RCC 7860 (cell line): Measurements from ENCODE around the gene PRKG1.
"Not testable (repeated sequence)": the region's sequence is repeated elsewhere in the genome, so short reads cannot be mapped to it uniquely, and the experiment has no call there.

Experiments
- DNase-seq: peaks from one replicate; pipeline ENCODE4 v3.0.0-alpha.2; 2015; ENCODE audit warnings: low spot score
- FAIRE-seq: peaks from 2 replicates; lab custom pipeline; 2012; peaks lifted over from hg19 to GRCh38; lab: Jason Lieb, UNC

The PRKG1 gene

GRCh38 chr10:51313251-51313650 lies 239.0 kb downstream of the PRKG1 start:
- DNase-seq (no peak), FAIRE-seq (no peak)

- DNase-seq, result no peak
- no peak for FAIRE-seq
Measured at GRCh38 chr10:51313773-51314478, 239.6 kb downstream of the PRKG1 start.

GRCh38 chr10:51314481-51314880 lies 240.2 kb downstream of the PRKG1 start:
- no peak for FAIRE-seq
- no peak for DNase-seq

DNA sequence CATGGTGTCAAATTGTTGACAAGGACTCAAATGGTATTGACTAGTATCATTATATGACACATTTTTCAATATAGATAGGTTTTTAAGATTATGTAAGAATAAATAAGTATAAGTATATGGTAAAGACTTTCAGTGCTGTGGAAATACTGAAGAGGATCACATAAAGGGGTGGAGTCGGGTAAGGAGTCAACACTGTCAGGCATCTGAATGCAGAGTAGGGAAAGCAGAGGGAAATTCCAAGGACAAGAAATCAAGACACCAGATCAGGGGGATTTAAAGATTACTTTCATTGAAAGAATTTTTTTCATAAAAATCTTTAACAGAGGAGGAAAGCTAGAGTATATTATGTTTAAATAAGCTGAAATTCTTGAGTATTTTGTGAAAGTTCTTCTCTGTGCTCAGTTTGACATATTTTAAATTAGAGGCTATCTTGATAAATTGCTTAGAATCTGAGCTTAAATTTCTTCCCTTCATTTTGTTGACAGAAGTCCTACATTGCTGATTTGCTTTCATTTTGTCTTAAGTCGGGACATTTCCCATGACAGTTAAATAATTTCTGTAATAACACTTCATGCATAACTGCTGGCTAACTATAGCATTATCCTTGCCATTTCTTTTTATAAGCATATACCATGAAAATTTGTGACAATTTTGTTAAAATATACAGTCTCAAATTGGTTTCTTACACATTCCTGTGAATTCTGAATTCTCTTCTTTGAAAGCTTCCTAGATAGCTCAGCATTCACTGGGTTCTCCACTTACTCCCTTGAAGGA lies 244.3 kb downstream of the PRKG1 start:
- DNase-seq (no peak), FAIRE-seq (no peak)

- FAIRE-seq (no peak), DNase-seq (no peak)
Measured at GRCh38 chr10:51319173-51319435, 244.8 kb downstream of the PRKG1 start.

GRCh38 chr10:51321300-51321699 lies 247.0 kb downstream of the PRKG1 start:
- DNase-seq (no peak), FAIRE-seq (no peak)

DNA sequence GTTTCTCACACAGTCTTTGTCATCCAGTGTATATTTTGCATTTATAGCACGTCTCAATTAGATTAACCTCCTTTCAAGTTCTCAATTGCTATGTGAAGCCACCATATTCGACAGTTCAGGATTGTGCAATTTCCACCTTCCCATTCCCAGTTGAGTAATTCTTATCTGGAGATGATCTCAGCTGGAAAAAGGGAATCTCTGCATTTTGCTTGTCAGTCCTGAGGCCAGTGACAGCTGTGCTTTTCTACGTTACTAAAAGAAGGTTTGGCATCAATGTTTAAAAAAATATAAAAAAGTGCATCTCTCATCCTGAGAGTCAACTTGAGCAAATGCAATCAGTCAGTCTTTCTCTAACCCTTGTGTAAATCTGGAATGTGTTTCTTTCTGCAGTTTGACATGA lies 247.7 kb downstream of the PRKG1 start:
- FAIRE-seq, result no peak
- no peak for DNase-seq

DNA sequence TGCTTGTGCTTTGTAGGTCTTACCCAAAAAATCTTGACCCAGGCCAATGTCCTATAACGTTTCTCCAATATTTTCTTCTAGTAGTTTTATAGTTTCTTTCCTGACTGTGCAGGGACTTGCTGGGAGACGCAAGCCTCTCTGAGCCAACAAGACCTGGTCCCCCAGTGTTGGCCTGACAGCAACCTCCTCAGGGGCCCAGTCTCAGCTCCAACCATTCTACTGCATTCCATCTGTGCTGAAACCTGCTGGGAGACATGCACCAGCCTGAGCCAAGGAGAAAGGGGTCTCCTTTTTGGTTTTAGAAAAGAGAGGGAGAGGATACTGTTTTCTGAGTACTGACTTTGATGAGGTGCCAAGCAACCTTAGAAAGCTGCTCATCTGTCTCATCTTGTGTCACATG lies 251.4 kb downstream of the PRKG1 start:
- no peak for DNase-seq
- FAIRE-seq, result no peak

DNA sequence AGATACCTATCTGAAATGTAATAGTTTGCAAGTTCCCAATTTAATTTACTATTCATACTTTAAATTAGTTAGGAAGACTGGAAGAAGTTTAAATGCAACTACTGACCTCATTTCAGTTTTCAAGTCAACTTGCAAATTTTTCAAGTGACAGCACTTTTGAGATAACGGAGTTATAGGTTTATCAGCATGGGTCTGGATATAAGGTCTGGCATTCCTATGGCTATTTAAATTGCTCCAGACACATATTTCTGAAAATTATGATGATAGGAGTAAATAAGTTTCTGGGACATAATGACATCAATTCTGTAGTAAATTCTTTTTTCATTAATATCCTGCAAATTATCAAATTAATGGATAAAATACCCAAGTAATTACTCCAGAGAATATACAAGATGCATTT lies 251.9 kb downstream of the PRKG1 start:
- FAIRE-seq, result no peak
- DNase-seq, result no peak

DNA sequence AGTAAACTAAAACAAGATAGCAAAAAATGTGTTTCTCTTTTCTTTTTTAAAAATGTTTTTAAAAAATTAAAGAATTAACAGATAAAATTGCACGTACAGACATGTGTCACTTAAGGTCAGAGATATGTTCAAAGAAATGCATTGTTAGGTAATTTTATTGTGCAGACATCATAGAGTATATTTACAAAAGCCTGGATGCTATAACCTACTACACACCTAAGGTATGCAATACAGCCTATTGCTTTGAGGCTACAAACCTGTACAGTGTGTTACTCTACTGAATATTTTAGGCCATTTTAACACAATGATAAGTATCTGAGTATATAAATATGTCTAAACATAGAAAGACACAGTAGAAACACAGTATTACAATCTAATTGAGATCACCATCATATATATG lies 253.1 kb downstream of the PRKG1 start:
- no peak for FAIRE-seq
- DNase-seq, result no peak

- FAIRE-seq (no peak), DNase-seq (no peak)
Measured at GRCh38 chr10:51340366-51340765, 266.1 kb downstream of the PRKG1 start.

GRCh38 chr10:51340845-51341610 lies 266.7 kb downstream of the PRKG1 start:
- no peak for FAIRE-seq
- no peak for DNase-seq

DNA sequence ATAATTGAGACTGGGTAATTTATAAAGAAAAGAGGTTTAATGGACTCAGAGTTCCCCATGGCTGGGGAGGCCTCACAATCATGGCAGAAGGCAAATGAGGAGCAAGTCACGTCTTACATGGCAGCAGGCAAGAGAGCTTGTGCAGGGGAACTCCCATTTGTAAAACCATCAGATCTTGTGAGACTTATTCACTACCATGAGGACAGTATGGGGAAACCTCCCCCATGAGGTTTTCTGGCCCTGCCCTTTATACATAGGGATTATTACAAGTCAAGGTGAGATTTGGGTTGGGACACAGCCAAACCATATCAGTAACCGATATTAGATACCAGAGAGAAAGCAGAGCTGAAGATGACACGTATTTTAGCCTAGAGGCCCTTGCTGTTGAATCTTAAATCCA lies 267.5 kb downstream of the PRKG1 start:
- not testable (repeated sequence) for FAIRE-seq, DNase-seq

DNA sequence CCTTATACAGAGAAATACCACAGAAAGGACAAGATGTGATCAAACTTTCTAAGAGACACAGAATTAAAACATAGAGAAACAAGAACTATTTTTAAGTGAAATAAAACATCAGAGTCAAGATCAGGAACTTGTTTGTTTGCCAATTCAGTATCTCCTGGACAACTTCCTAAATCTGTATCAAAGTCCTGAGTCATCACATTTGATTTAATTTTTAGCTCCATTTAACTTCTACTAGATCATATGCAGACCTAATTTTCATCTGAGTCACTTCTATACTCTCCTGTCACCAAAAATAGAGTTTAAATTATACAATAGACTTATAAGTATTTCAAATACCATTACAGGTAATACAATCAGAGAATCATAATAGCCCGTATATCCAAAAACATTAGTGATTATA lies 268.1 kb downstream of the PRKG1 start:
- no peak for FAIRE-seq
- DNase-seq, result no peak

GRCh38 chr10:51343391-51343790 lies 269.1 kb downstream of the PRKG1 start:
- no peak for FAIRE-seq
- no peak for DNase-seq

- FAIRE-seq, result no peak
- no peak for DNase-seq
Measured at GRCh38 chr10:51344371-51344770, 270.1 kb downstream of the PRKG1 start.

GRCh38 chr10:51348622-51349021 lies 274.3 kb downstream of the PRKG1 start:
- DNase-seq, result no peak
- FAIRE-seq, result no peak

DNA sequence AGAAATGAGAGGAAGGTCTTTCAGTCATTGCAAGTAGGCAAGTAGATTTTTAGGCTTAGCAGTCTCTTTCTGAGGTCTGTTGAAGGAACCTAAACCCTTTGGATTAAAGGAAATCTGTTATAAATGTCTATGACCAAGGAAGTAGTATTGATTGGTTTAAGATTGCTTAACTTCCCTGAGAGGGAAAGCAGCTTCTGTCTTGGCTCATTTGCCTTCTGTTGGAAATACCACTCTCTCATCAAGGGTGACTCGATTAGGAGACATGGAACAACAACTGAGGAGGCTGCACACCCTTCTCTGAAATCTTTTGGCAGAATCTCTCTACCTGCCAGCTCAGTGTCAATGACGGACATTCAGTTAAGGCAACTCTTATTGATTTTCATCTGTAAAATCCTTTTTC lies 282.9 kb downstream of the PRKG1 start:
- FAIRE-seq, result no peak
- no peak for DNase-seq

GRCh38 chr10:51358227-51358626 lies 283.9 kb downstream of the PRKG1 start:
- DNase-seq (no peak), FAIRE-seq (no peak)

DNA sequence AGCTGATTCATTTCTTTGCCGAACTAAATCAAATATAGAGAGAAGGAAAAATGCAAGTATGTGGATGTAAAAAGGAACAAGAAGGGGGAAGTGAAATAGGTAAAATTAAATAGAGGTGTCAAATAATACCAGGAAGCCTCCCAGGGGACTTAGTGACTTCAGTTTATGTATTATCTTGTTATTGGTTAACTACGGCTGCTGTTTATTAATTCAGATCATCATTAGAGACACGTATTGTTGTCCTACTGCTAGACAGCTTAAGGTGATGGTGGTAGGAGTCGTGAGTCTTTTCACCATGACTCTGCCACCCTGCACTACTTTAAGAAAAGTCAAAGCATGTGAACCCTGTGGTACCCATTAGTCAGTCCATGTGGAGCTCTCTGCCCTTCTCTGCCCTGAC lies 289.1 kb downstream of the PRKG1 start:
- FAIRE-seq (no peak), DNase-seq (no peak)

DNA sequence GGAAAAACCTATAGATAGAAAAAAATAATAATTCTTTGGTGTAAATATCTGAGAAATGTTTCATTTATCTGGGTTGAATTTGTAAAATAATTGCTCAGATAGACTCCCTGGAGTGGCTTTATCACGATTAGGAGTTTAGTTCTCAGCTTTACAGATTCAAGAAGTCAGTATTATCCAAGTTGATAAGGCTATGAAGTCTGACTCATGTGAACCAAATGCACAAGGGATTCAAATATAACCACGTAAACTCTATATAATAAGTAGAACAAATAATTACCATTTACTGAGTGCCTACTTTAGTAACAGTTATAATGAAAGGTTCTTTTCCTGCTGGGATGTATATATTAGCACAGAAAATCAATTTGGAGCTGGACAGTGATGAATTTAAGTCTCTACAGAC lies 290.4 kb downstream of the PRKG1 start:
- DNase-seq (no peak), FAIRE-seq (no peak)

DNA sequence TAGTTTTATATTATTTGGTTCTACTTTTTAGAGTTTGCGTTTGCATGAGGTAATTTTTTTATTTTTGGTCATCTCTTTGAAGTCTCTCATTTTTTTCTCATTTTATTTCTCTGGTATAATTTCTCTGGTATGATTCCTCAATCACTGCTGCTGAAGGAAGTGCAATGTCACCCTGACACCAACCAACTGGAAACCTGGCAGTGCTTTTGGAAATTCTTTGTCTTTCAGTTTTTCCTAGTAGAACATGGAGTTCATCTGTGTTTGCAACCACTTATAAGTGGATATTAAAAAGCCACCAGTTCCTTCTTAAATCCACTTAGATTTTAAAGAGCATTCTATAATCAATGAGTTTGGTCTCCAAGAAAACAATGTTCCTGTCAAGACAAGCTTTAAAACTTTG lies 291.8 kb downstream of the PRKG1 start:
- FAIRE-seq (no peak), DNase-seq (no peak)
